Measurements from ENCODE around the gene CTTNBP2. TPM values are rescaled to one million over a fixed set of nuclear protein-coding genes. Genes with fewer than 3 reads are reported as not detected.

Gene CTTNBP2
- total RNA-seq, 1 experiment from 2014 or later, result 17.6 TPM

GRCh38 chr7:117785431-117785830 lies 87.8 kb downstream of the CTTNBP2 start:
- H2BK15ac ChIP-seq (ENCODE audit: low read depth, low read length), result no peak overlapping the region
- no peak overlapping the region for H2BK20ac ChIP-seq (ENCODE audit: low read depth, low read length, poor library complexity, severe bottlenecking)
- H3K23me2 ChIP-seq (ENCODE audit: insufficient read length, low read depth, low read length, poor library complexity, severe bottlenecking), result no peaks in the 10 kb centered on the region
- H3K36me3 Mint-ChIP-seq (ENCODE audit: insufficient read depth in 1 of 3, low read depth in 3 of 3), result peaks cover 0 to 7% (median 0%) of the 10 kb centered on the region in 3 experiments; a peak in 2 of 7 replicates
- H3T11ph ChIP-seq (ENCODE audit: low read length), result no peak overlapping the region
- no peaks in the 10 kb centered on the region for H4K20me1 ChIP-seq (ENCODE audit: control insufficient read depth, insufficient read depth, insufficient read length)
- no peak overlapping the region for H3K4ac ChIP-seq (ENCODE audit: low read depth, low read length)
- WGBS (ENCODE audit: extremely low coverage, insufficient read length, low lambda C conversion rate), result no CpG with 5 or more reads among the region's 1 CpG
- H3K9me3 Mint-ChIP-seq, result no peaks in the 10 kb centered on the region
- no peak for DNase-seq
- no peaks in the 10 kb centered on the region for H3K9me3 ChIP-seq (ENCODE audit: control insufficient read depth, low read depth, low read length)
- H3K27ac Mint-ChIP-seq, result no peak overlapping the region
- H3K14ac ChIP-seq (ENCODE audit: insufficient read depth, low read length), result no peak overlapping the region
- no peak overlapping the region for H3K56ac ChIP-seq (ENCODE audit: insufficient read length, low read depth, low read length)
- no peak overlapping the region for H2AFZ ChIP-seq (ENCODE audit: low read length)
- no peak overlapping the region for H3K18ac ChIP-seq (ENCODE audit: insufficient read length, low read depth, low read length)
- no peak overlapping the region for H3K9ac ChIP-seq (ENCODE audit: extremely low read depth, insufficient read length, low read length)
- no peak overlapping the region for H2AK5ac ChIP-seq (ENCODE audit: insufficient read length, low read length)
- H3K27ac ChIP-seq (ENCODE audit: insufficient read length, low read depth, low read length), result no peak overlapping the region
- H3K4me1 ChIP-seq (ENCODE audit: insufficient read depth, low read length), result no peaks in the 10 kb centered on the region
- H4K91ac ChIP-seq (ENCODE audit: insufficient read length, low read depth, low read length), result no peak overlapping the region
- no peak overlapping the region for H2BK120ac ChIP-seq (ENCODE audit: low read depth, low read length, poor library complexity, severe bottlenecking)
- TF ChIP-seq CTCF (conservative IDR thresholded peaks at IDR 0.05), result no peak
- no peak overlapping the region for H3K4me3 Mint-ChIP-seq
- H2BK12ac ChIP-seq (ENCODE audit: insufficient read length, low read depth, low read length), result no peak overlapping the region
- H2BK5ac ChIP-seq (ENCODE audit: insufficient read length, low read length), result no peak overlapping the region
- no peak overlapping the region for H4K5ac ChIP-seq (ENCODE audit: insufficient read length, low read depth, low read length)
- peaks cover 0 to 6% of the 10 kb centered on the region in 2 experiments; a peak in 2 of 4 replicates for H3K4me1 Mint-ChIP-seq
- no peak overlapping the region for H3K4me2 ChIP-seq (ENCODE audit: insufficient read depth, insufficient read length, low read length)
- H4K8ac ChIP-seq (replicated peaks; ENCODE audit: insufficient read length, low read depth, low read length), result no peak overlapping the region
- no peaks in the 10 kb centered on the region for H3K27me3 Mint-ChIP-seq (ENCODE audit: low read depth)
- H3K79me1 ChIP-seq (ENCODE audit: insufficient read depth, low read depth, low read length, poor library complexity, severe bottlenecking), result no peaks in the 10 kb centered on the region
- H3K23ac ChIP-seq (ENCODE audit: insufficient read length, low read depth, low read length), result no peak overlapping the region
- H3K79me2 ChIP-seq (ENCODE audit: insufficient read depth, low read length), result no peaks in the 10 kb centered on the region
- H3K27me3 ChIP-seq (ENCODE audit: insufficient read depth, low read length), result no peaks in the 10 kb centered on the region
